Colonic mucosa (tissue), 4 donors: ENCODE results near the gene STAT3. TPM values are rescaled to one million over a fixed set of nuclear protein-coding genes. Genes with fewer than 3 reads are reported as not detected.

Experiments used
- DNase-seq: peaks from one replicate; pipeline ENCODE4 v3.0.0-alpha.2; 2020
- H3K27ac ChIP-seq: fragments of 200-600 bp; one replicate; pipeline ENCODE4 v1.8.0; 2021
- H3K27me3 ChIP-seq: fragments of 200-600 bp; one replicate; pipeline ENCODE4 v1.8.0; 2021
- H3K36me3 ChIP-seq: fragments of 200-600 bp; one replicate; pipeline ENCODE4 v1.8.0; 2021
- H3K4me1 ChIP-seq: fragments of 200-600 bp; one replicate; pipeline ENCODE4 v1.8.0; 2021; ENCODE audit warnings: mild to moderate bottlenecking
- H3K4me3 ChIP-seq: fragments of 200-600 bp; one replicate; pipeline ENCODE4 v1.8.0; 2021
- H3K9ac ChIP-seq, 2 donors: one replicate each; pipeline ENCODE4 v1.7.0; 2013; ENCODE audit warnings: control low read depth in 2 of 2, low read depth in 2 of 2, low read length in 2 of 2
- H3K9me3 ChIP-seq: fragments of 200-600 bp; one replicate; pipeline ENCODE4 v1.8.0; 2021
- intact Hi-C: fragments of 100-400 bp; cut with DNase I; formaldehyde crosslinking; loops from one replicate; pipeline ENCODE4 v1.14.1; 2022
- total RNA-seq, 2 donors: library from RNA; stranded (reverse); fragmentation: NEBNext Ultra II Directional in 1 of 2; extraction: Animal tissue kit (Norgen Biotek cat#: 25700) in 1 of 2; gene quantifications; one replicate each; pipeline ENCODE4 v1.2.1, GENCODE V29; 2021
- TF ChIP-seq, protein P1 (sequence below): fragments of 200-600 bp; IDR thresholded peaks from one replicate; pipeline ENCODE4 v1.8.0; 2022; ENCODE audit warnings: antibody characterized with exemption, mild to moderate bottlenecking
- donor health status: healthy.
- donor health status: DM: no; HTN: no; CAD: no.
- donor health status: DM: no; HTN: no; CAD: no.

The STAT3 gene
- total RNA-seq, 2 donors from 2014 or later = 137 to 216 TPM

DNA sequence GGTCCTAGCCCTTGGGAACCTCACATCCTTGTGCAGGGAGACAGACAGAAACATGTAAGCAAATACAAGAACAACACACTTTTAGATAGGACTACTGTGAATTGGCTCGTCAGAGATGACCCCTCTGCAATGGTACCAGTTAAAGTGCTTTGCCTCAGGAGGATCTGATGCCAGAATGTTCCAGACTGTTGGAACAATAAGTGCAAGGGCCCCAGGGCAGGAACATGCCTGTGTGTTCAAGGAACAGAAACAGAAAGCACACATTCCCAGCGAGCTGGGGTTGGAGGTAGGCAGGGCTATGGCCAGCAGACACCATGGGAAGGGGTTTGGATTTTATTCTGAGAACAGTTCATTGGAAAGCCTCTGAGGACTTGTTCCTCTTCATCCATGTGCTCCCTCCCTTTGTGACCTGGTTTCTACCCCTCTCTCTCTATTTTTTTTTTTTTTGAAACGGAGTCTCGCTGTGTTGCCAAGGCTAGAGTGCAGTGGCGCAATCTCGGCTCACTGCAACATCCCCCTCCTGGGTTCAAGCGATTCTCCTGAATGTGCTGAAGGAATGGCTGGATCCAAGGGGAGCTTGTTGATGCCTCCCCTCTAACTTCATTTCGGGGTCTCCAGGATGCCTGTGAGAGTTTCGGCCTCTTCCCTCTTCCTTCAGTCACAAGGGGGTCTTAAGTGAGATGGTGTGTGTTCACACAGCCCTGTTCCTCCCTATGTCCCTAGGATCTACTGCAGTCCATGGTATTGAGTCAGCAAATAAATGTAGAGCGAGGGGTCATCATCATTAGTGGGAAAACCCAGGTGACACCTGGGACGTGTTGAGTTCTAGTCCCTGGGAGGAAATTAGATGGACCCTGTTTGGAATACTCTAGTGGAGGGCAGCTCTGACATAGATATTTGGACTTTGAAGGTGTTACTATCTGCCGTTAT is 93.5 kb downstream of the STAT3 start:
- H3K36me3 ChIP-seq = peaks cover 6% of the 10 kb centered on the region

DNA sequence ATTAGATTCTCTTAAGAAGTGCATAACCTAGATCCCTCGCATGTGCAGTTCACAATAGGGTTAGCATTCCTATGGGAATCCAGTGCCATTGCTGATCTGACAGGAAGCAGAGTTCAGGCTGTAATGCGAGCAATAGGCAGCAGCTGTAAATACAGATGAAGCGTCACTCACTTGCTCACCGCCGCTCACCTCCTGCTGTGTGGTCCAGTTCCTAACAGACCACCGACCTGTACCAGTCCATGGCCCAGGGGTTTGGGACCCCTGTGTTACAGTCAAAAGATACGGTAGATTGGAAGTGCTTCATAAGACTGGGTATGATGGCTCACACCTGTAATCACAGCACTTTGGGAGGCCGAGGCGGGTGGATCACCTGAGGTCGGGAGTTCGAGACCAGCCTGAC is 97.1 kb downstream of the STAT3 start:
- TF ChIP-seq, protein P1, sequence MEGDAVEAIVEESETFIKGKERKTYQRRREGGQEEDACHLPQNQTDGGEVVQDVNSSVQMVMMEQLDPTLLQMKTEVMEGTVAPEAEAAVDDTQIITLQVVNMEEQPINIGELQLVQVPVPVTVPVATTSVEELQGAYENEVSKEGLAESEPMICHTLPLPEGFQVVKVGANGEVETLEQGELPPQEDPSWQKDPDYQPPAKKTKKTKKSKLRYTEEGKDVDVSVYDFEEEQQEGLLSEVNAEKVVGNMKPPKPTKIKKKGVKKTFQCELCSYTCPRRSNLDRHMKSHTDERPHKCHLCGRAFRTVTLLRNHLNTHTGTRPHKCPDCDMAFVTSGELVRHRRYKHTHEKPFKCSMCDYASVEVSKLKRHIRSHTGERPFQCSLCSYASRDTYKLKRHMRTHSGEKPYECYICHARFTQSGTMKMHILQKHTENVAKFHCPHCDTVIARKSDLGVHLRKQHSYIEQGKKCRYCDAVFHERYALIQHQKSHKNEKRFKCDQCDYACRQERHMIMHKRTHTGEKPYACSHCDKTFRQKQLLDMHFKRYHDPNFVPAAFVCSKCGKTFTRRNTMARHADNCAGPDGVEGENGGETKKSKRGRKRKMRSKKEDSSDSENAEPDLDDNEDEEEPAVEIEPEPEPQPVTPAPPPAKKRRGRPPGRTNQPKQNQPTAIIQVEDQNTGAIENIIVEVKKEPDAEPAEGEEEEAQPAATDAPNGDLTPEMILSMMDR = no peak
- H3K9me3 ChIP-seq = no peaks in the 10 kb centered on the region
- no peak overlapping the region for H3K4me3 ChIP-seq
- no peak overlapping the region for H3K9ac ChIP-seq
- no peak for DNase-seq
- peaks cover 6% of the 10 kb centered on the region for H3K36me3 ChIP-seq
- no peaks in the 10 kb centered on the region for H3K27me3 ChIP-seq
- H3K4me1 ChIP-seq = peaks cover 7% of the 10 kb centered on the region
- intact Hi-C loops = no loop called here
- no peak overlapping the region for H3K27ac ChIP-seq

More for the DNA sequence above, 93.5 kb downstream of the STAT3 start:
- H3K4me3 ChIP-seq = no peak overlapping the region
- no peak overlapping the region for H3K27ac ChIP-seq
- TF ChIP-seq, protein P1 = no peak
- intact Hi-C loops = no loop called here
- no peaks in the 10 kb centered on the region for H3K27me3 ChIP-seq
- no peaks in the 10 kb centered on the region for H3K4me1 ChIP-seq
- no peak overlapping the region for H3K9ac ChIP-seq
- no peaks in the 10 kb centered on the region for H3K9me3 ChIP-seq
- DNase-seq = no peak

GRCh38 chr17:42290577-42290976 is 97.7 kb downstream of the STAT3 start:
- H3K36me3 ChIP-seq = peaks cover 1% of the 10 kb centered on the region
- peaks cover 7% of the 10 kb centered on the region for H3K4me1 ChIP-seq
- TF ChIP-seq, protein P1 = no peak
- intact Hi-C loops = no loop called here
- no peak overlapping the region for H3K4me3 ChIP-seq
- no peak for DNase-seq
- H3K27me3 ChIP-seq = no peaks in the 10 kb centered on the region
- H3K9ac ChIP-seq = no peak overlapping the region
- no peaks in the 10 kb centered on the region for H3K9me3 ChIP-seq
- H3K27ac ChIP-seq = no peak overlapping the region

DNA sequence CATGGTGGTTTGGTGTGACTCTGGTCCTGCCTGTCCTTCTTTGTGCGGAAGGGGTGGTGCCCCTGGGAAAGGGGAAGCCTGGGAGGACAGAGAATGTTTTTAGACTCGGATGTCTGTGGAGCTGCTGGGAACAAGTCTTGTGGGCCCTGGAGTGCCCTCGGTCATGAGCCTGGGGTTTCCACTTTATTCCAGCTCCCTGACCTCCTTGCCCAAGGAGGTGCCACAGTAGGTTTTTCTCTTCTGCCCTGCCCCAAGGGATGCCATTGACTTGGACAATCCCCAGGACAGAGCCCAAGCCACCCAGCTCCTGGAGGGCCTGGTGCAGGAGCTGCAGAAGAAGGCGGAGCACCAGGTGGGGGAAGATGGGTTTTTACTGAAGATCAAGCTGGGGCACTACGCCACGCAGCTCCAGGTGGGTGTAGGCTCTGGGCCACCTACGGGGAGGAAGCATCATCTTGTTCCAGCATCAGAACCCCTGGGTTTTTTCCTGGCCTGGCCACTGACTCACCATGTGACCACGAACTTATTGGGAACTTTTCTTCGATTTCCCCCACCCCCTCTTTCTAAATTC is 98.5 kb downstream of the STAT3 start:
- H3K4me3 ChIP-seq = peak overlapping the region; percentile 57
- no peaks in the 10 kb centered on the region for H3K27me3 ChIP-seq
- no peaks in the 10 kb centered on the region for H3K9me3 ChIP-seq
- TF ChIP-seq, protein P1 = no peak
- intact Hi-C loops = no loop called here
- peak overlapping the region; percentile 64 to 74 for H3K9ac ChIP-seq
- peak overlapping the region; percentile 79 for H3K27ac ChIP-seq
- DNase-seq = no peak
- H3K36me3 ChIP-seq = no peaks in the 10 kb centered on the region
- H3K4me1 ChIP-seq = peaks cover 7% of the 10 kb centered on the region

- Histone ChIP-seq H3K9me3 (no peaks in the 10 kb centered on the region), H3K36me3 (no peaks in the 10 kb centered on the region), H3K9ac (peak overlapping the region; percentile 64 to 74), H3K4me1 (peaks cover 7% of the 10 kb centered on the region), H3K27me3 (no peaks in the 10 kb centered on the region), H3K27ac (peak overlapping the region; percentile 79), H3K4me3 (peak overlapping the region; percentile 57)
- peak; percentile 66 for DNase-seq
- intact Hi-C loops = no loop called here
- TF ChIP-seq, protein P1 = no peak
These were observed 99.2 kb downstream of the STAT3 start for GRCh38 chr17:42288803-42289610.
